ENCODE results near the gene EPPIN. TPM values are rescaled to one million over a fixed set of nuclear protein-coding genes. Genes with fewer than 3 reads are reported as not detected.

EPPIN gene
- total and polyA plus RNA-seq, 2 donors (not counting 3 experiments of a cell fraction or from before 2014, with no cell fraction given) = not detected

DNA sequence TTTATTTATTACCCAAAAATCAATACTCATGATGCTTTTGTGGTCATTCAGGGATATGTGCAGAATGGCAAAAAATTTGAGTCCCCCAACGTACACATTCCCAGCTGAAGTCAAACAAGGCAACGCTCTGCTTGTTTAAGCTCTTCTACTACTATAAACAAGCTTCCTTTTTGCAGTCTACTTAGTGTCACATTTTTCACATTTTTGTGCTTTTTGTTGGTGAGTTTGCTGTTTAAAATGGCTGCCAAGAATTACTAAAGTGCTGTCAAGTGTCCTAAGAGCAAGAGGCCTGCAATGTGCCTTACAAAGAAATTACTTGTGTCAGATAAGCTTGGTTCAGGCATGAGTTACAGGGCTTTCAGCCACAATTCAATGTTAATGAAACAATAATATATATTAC, 29.8 kb upstream of the EPPIN start:
- dilution Hi-C loops (cut with MboI; ENCODE audit: extremely low pct_ligation_motif_present, low sequenced_read_pairs) (no loop called here), intact Hi-C loops (cut with micrococcal nuclease) (no loop called here)
- POLR2A ChIA-PET = no interaction called here
- H3K4me1 ChIP-seq (ENCODE audit: control insufficient read depth, extremely low read depth, insufficient read depth, low read length) = no peaks in the 10 kb centered on the region
- H3K4me2 ChIP-seq (ENCODE audit: insufficient read depth, low read length) = no peak overlapping the region
- H3K9me3 ChIP-seq (replicated peaks; ENCODE audit: control insufficient read depth, insufficient read depth, low read length) = no peaks in the 10 kb centered on the region
- no peak for TF ChIP-seq POLR2A (IDR thresholded peaks at IDR 0.05; ENCODE audit: low read depth, low read length)
- TF ChIP-seq, protein P1, sequence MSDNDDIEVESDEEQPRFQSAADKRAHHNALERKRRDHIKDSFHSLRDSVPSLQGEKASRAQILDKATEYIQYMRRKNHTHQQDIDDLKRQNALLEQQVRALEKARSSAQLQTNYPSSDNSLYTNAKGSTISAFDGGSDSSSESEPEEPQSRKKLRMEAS (IDR thresholded peaks at IDR 0.05; ENCODE audit: insufficient read depth, insufficient read length) = no peak
- no peak for TF ChIP-seq EZH2 (IDR thresholded peaks at IDR 0.05; ENCODE audit: borderline replicate concordance, low read depth, low read length, severe bottlenecking)
- no peak for TF ChIP-seq MYC (IDR thresholded peaks at IDR 0.05; ENCODE audit: low read depth, low read length)
- no peak for TF ChIP-seq JUN (IDR thresholded peaks at IDR 0.05; ENCODE audit: borderline replicate concordance, insufficient read depth, insufficient read length, low read depth)
- no peak for TF ChIP-seq GATA2 (IDR thresholded peaks at IDR 0.05; ENCODE audit: insufficient read depth, insufficient read length, low read depth, low read length)
- no peak for TF ChIP-seq FOS (IDR thresholded peaks at IDR 0.05; ENCODE audit: borderline replicate concordance, insufficient read depth, low read length)
- TF ChIP-seq, protein P2, sequence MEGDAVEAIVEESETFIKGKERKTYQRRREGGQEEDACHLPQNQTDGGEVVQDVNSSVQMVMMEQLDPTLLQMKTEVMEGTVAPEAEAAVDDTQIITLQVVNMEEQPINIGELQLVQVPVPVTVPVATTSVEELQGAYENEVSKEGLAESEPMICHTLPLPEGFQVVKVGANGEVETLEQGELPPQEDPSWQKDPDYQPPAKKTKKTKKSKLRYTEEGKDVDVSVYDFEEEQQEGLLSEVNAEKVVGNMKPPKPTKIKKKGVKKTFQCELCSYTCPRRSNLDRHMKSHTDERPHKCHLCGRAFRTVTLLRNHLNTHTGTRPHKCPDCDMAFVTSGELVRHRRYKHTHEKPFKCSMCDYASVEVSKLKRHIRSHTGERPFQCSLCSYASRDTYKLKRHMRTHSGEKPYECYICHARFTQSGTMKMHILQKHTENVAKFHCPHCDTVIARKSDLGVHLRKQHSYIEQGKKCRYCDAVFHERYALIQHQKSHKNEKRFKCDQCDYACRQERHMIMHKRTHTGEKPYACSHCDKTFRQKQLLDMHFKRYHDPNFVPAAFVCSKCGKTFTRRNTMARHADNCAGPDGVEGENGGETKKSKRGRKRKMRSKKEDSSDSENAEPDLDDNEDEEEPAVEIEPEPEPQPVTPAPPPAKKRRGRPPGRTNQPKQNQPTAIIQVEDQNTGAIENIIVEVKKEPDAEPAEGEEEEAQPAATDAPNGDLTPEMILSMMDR (IDR thresholded peaks at IDR 0.05; ENCODE audit: extremely low read depth in 1 of 2, insufficient read depth in 1 of 2, low read depth in 1 of 2, low read length in 2 of 2) = no peak
- TF ChIP-seq POLR2AphosphoS5 (IDR thresholded peaks at IDR 0.05; ENCODE audit: insufficient read depth, low read depth, low read length) = no peak
- no peaks in the 10 kb centered on the region for H3K79me2 ChIP-seq (ENCODE audit: control insufficient read depth, insufficient read depth, low read length)
- no peak overlapping the region for H2AFZ ChIP-seq (ENCODE audit: low read depth, low read length)
- no peak for FAIRE-seq
- no peaks in the 10 kb centered on the region for H3K36me3 ChIP-seq (ENCODE audit: control insufficient read depth in 2 of 2, extremely low read depth in 1 of 2, insufficient read depth in 2 of 2, low read length in 2 of 2)
- DNase-seq (ENCODE audit: low read depth, low spot score) = no peak
- BruUV-seq (replicated peaks) = no TSS peak
- CTCF ChIA-PET = interaction anchor here (1.1 kb wide), 1 partner anchor 53 kb away, joined by 3 read pairs; the partner anchor contains the start of gene WFDC10A
- no peaks in the 10 kb centered on the region for H3K9me1 ChIP-seq (replicated peaks; ENCODE audit: control insufficient read depth, extremely low read depth, insufficient read depth, low read length)
- no peak overlapping the region for H3K4me3 ChIP-seq (replicated peaks in 1 of 3; ENCODE audit: insufficient read depth in 1 of 3, low read depth in 1 of 3, low read length in 3 of 3)
- no peaks in the 10 kb centered on the region for H4K20me1 ChIP-seq (replicated peaks; ENCODE audit: control insufficient read depth, extremely low read depth, insufficient read depth, low read length)
- peaks cover 0 to 7% of the 10 kb centered on the region in 2 experiments for H3K27me3 ChIP-seq (ENCODE audit: control insufficient read depth in 2 of 2, insufficient read depth in 2 of 2, low read length in 2 of 2)
- no peak overlapping the region for H3K9ac ChIP-seq (replicated peaks; ENCODE audit: extremely low read depth, insufficient read depth, low read length)
- no peak overlapping the region for H3K27ac ChIP-seq (ENCODE audit: insufficient read depth, low read depth, low read length)

Measured in endothelial cell of umbilical vein (primary cell).